HEK293T (cell line): ENCODE data around the gene MYO18A.

Source experiments
- CTCF ChIA-PET: fragments of 350-600 bp; formaldehyde crosslinking; extraction: SDS; loops from one replicate; lab custom pipeline; 2021; ENCODE audit warnings: antibody characterized with exemption, inconsistent platforms; lab: Yijun Ruan, JAX
- POLR2A ChIA-PET: fragments of 350-600 bp; formaldehyde crosslinking; extraction: SDS; loops from one replicate; lab custom pipeline; 2020; ENCODE audit warnings: antibody characterized with exemption, inconsistent platforms; lab: Yijun Ruan, JAX
- DNase-seq: peaks from one replicate; pipeline ENCODE4 v3.0.0; 2012; ENCODE audit warnings: mixed read lengths; ENCODE audit errors: extremely low spot score
- LEF1 ChIP-seq: fragments of 450-650 bp; IDR thresholded peaks from 2 replicates; pipeline ENCODE4 v1.6.1; 2017; ENCODE audit warnings: mild to moderate bottlenecking, borderline replicate concordance

The MYO18A gene

DNA sequence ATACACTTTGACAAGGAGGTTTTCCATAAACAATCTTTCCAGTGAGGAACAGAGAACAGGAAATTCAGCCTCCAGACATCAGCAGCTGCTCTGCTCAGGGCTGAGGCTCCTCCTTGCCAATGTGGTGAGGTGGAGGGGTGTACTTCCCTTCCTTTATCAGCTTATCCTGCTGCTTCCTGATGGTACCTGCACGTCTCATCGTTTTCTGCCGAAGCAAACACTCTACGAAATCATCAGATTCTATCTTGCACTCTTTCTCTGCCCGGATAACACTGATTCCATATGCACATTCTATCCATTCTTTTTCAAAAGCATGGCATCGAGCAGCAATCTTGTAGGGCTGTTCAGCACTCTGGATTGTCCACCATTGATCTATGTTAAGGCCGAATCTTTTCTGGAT, 159.0 kb downstream of the MYO18A start:
- CTCF ChIA-PET, result no interaction called here
- DNase-seq, result no peak
- TF ChIP-seq LEF1, result no peak
- POLR2A ChIA-PET, result no interaction called here
